GM12874 (cell line): ENCODE measurements around the gene KDM3B.

Experiments
- CTCF ChIP-seq: IDR thresholded peaks from 2 replicates; pipeline ENCODE4 v1.5.1; 2011; ENCODE audit warnings: low read depth, mild to moderate bottlenecking, control low read depth, low read length, moderate library complexity; ENCODE audit not compliant: insufficient read depth

The KDM3B gene

GRCh38 chr5:138372653-138373052 is 20.2 kb downstream of the KDM3B start:
- no peak for TF ChIP-seq CTCF

- TF ChIP-seq CTCF: no peak
Measured at GRCh38 chr5:138382347-138382746, 29.9 kb downstream of the KDM3B start.

GRCh38 chr5:138385660-138386059 is 33.2 kb downstream of the KDM3B start:
- TF ChIP-seq CTCF: no peak

GRCh38 chr5:138386290-138386689 is 33.8 kb downstream of the KDM3B start:
- TF ChIP-seq CTCF: no peak

GRCh38 chr5:138389332-138389731 is 36.8 kb downstream of the KDM3B start:
- TF ChIP-seq CTCF: no peak

GRCh38 chr5:138391859-138392386 is 39.4 kb downstream of the KDM3B start:
- TF ChIP-seq CTCF: no peak

GRCh38 chr5:138402640-138403039 is 50.2 kb downstream of the KDM3B start:
- no peak for TF ChIP-seq CTCF
